Gastrocnemius medialis (tissue), 4 donors: ENCODE results near the gene RADIL.

Experiments
- POLR2A ChIP-seq, 2 donors: fragments of 450-650 bp; IDR thresholded peaks; one replicate each; pipeline ENCODE4 v1.6.1; 2017; ENCODE audit warnings: antibody characterized with exemption in 2 of 2, mild to moderate bottlenecking in 2 of 2, moderate library complexity in 2 of 2
- TF ChIP-seq, protein P1 (sequence below), 5 experiments: fragments of 450-650 bp in 3 of 5; fragments of 200-600 bp in 2 of 5; sonication (generic) in 2 of 5; IDR thresholded peaks in 4 of 5; conservative IDR thresholded peaks in 1 of 5; 1 replicate in 4 of 5; 2 replicates in 1 of 5; pipeline ENCODE4 v1.5.1; 2016 to 2019; ENCODE audit warnings: antibody characterized with exemption in 5 of 5, mild to moderate bottlenecking in 3 of 5, moderate library complexity in 3 of 5

DNA sequence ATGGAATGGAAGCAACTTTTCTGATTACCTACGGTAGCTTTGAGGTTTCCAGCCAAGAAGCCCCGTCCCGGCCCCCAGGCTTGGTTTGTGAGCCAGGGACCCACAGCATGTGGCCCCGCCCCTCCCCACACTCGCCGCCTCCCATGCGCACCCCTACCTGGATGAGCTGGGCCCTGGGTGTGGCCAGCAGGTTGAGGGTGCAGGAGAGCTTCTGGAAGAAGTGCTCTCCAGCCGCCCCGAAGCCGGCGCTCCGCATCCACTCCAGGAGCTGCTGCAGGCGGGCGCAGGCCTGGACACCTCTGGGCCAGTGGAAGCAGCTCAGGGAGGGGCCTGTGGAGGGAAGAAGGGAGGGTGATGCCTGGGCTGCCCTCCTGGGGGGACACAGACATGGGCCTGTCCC is 68.4 kb downstream of the RADIL start:
- TF ChIP-seq, protein P1, sequence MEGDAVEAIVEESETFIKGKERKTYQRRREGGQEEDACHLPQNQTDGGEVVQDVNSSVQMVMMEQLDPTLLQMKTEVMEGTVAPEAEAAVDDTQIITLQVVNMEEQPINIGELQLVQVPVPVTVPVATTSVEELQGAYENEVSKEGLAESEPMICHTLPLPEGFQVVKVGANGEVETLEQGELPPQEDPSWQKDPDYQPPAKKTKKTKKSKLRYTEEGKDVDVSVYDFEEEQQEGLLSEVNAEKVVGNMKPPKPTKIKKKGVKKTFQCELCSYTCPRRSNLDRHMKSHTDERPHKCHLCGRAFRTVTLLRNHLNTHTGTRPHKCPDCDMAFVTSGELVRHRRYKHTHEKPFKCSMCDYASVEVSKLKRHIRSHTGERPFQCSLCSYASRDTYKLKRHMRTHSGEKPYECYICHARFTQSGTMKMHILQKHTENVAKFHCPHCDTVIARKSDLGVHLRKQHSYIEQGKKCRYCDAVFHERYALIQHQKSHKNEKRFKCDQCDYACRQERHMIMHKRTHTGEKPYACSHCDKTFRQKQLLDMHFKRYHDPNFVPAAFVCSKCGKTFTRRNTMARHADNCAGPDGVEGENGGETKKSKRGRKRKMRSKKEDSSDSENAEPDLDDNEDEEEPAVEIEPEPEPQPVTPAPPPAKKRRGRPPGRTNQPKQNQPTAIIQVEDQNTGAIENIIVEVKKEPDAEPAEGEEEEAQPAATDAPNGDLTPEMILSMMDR (IDR thresholded peaks at IDR 0.05 in 4 of 5, conservative IDR thresholded peaks at IDR 0.05 in 1 of 5), result no peak
- TF ChIP-seq POLR2A (IDR thresholded peaks at IDR 0.05), result no peak
